GM18526 (cell line): ENCODE results near the gene NRG3.

Experiments used
- POLR2A ChIP-seq: IDR thresholded peaks from 3 replicates; pipeline ENCODE4 v1.6.1; 2011; ENCODE audit not compliant: insufficient read length; ENCODE audit errors: extremely low read depth

NRG3 gene

GRCh38 chr10:82757901-82758300 lies 882.9 kb downstream of the NRG3 start:
- TF ChIP-seq POLR2A, result no peak

- TF ChIP-seq POLR2A, result no peak
Observed at GRCh38 chr10:82759050-82759449, 884.1 kb downstream of the NRG3 start.

GRCh38 chr10:82762641-82763040 lies 887.6 kb downstream of the NRG3 start:
- TF ChIP-seq POLR2A, result no peak

GRCh38 chr10:82768040-82768439 lies 893.0 kb downstream of the NRG3 start:
- no peak for TF ChIP-seq POLR2A

- no peak for TF ChIP-seq POLR2A
Observed at GRCh38 chr10:82778908-82779307, 903.9 kb downstream of the NRG3 start.

GRCh38 chr10:82796510-82796909 lies 921.5 kb downstream of the NRG3 start:
- no peak for TF ChIP-seq POLR2A

- TF ChIP-seq POLR2A, result no peak
Observed at GRCh38 chr10:82801289-82801688, 926.3 kb downstream of the NRG3 start.

GRCh38 chr10:82811621-82812020 lies 936.6 kb downstream of the NRG3 start:
- TF ChIP-seq POLR2A, result no peak

GRCh38 chr10:82813856-82814255 lies 938.9 kb downstream of the NRG3 start:
- no peak for TF ChIP-seq POLR2A

GRCh38 chr10:82814635-82815034 lies 939.6 kb downstream of the NRG3 start:
- TF ChIP-seq POLR2A, result no peak

GRCh38 chr10:82815680-82816079 lies 940.7 kb downstream of the NRG3 start:
- TF ChIP-seq POLR2A, result no peak

- TF ChIP-seq POLR2A, result no peak
Observed at GRCh38 chr10:82817676-82818422, 942.9 kb downstream of the NRG3 start.

- no peak for TF ChIP-seq POLR2A
Observed at GRCh38 chr10:82821043-82821442, 946.0 kb downstream of the NRG3 start.

GRCh38 chr10:82826132-82826531 lies 951.1 kb downstream of the NRG3 start:
- TF ChIP-seq POLR2A, result no peak

GRCh38 chr10:82827901-82828300 lies 952.9 kb downstream of the NRG3 start:
- no peak for TF ChIP-seq POLR2A

- no peak for TF ChIP-seq POLR2A
Observed at GRCh38 chr10:82847242-82847641, 972.2 kb downstream of the NRG3 start.

- no peak for TF ChIP-seq POLR2A
Observed at GRCh38 chr10:82850191-82850590, 975.2 kb downstream of the NRG3 start.

GRCh38 chr10:82856957-82857613 lies 982.1 kb downstream of the NRG3 start:
- TF ChIP-seq POLR2A, result no peak

GRCh38 chr10:82861889-82862288 lies 986.9 kb downstream of the NRG3 start:
- no peak for TF ChIP-seq POLR2A
